GM12873 (cell line): Measurements from ENCODE around the gene KRTAP5-11.
"Not testable (repeated sequence)": the region's sequence is repeated elsewhere in the genome, so short reads cannot be mapped to it uniquely, and the experiment has no call there.

Experiments used
- TF ChIP-seq, protein P1 (sequence below): IDR thresholded peaks from 2 replicates; pipeline ENCODE4 v1.5.1; 2012; ENCODE audit warnings: low read depth, mild to moderate bottlenecking, moderate library complexity, low read length, control low read depth; ENCODE audit not compliant: insufficient read depth; ENCODE audit errors: missing control alignments

Gene KRTAP5-11

DNA sequence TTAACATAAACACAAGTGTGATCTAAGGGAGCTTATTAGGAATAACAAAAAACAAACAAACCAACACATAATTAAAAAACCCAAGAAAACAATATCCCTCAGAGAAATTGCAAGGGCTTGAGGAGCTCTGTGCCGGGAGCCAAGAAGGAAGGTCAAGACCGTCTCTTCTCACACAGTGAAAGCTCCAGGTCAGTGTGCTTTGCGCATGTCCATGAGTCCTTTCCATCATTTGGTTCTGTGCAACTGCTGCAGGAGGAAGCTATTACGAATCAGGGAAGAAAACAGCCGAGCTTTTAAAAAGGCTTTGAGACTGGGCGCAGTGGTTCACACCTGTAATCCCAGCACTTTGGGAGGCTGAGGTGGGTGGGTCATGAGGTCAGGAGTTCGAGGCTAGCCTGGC, 40.3 kb downstream of the KRTAP5-11 start:
- TF ChIP-seq, protein P1, sequence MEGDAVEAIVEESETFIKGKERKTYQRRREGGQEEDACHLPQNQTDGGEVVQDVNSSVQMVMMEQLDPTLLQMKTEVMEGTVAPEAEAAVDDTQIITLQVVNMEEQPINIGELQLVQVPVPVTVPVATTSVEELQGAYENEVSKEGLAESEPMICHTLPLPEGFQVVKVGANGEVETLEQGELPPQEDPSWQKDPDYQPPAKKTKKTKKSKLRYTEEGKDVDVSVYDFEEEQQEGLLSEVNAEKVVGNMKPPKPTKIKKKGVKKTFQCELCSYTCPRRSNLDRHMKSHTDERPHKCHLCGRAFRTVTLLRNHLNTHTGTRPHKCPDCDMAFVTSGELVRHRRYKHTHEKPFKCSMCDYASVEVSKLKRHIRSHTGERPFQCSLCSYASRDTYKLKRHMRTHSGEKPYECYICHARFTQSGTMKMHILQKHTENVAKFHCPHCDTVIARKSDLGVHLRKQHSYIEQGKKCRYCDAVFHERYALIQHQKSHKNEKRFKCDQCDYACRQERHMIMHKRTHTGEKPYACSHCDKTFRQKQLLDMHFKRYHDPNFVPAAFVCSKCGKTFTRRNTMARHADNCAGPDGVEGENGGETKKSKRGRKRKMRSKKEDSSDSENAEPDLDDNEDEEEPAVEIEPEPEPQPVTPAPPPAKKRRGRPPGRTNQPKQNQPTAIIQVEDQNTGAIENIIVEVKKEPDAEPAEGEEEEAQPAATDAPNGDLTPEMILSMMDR, result no peak

GRCh38 chr11:71539017-71539416, 43.7 kb downstream of the KRTAP5-11 start:
- TF ChIP-seq, protein P1, result no peak

DNA sequence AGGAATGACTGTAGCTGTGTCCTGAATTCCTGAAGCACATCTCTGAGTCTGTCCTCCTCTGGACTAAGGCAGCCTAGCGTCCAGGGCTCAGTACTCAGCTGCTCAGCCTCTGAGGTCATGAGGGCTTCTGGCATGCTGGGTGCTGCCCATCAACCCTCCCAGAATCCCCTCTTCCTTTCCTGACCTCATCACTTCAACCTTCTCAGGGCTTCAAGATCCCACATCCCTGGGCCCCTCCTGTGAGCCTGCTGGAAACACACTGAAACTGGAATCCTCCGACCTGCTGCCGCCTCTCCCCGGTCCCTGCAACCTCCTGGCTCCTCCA, 44.0 kb downstream of the KRTAP5-11 start:
- TF ChIP-seq, protein P1, result no peak

GRCh38 chr11:71537977-71538665, 44.6 kb downstream of the KRTAP5-11 start, which contains the start of gene KRTAP5-8:
Gene KRTAP5-8 (plus strand): TSS chr11:71538025. CDS start chr11:71538056, 31 bp downstream.
- TF ChIP-seq, protein P1, result not testable (repeated sequence)

- TF ChIP-seq, protein P1, result no peak
Observed at GRCh38 chr11:71537537-71537936, 45.1 kb downstream of the KRTAP5-11 start.

DNA sequence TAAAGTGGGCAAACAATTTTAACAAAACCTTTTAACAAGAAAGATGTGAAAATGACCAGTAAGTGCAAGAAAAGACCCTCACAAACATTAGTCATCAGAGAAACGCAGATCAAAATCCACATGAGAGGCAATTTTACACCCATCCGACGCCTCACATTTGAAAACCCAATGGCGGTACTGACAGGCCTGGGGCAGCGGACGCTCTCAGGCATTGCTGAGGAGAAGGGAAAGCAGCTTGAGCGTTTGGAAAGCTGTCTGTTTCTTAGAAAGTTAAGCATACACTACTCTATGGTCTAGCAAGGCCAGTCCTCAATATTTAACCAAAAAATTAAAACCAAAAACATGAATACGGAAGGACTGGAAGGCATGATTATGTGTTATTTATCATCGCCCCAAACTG, 46.9 kb downstream of the KRTAP5-11 start:
- TF ChIP-seq, protein P1, result no peak

DNA sequence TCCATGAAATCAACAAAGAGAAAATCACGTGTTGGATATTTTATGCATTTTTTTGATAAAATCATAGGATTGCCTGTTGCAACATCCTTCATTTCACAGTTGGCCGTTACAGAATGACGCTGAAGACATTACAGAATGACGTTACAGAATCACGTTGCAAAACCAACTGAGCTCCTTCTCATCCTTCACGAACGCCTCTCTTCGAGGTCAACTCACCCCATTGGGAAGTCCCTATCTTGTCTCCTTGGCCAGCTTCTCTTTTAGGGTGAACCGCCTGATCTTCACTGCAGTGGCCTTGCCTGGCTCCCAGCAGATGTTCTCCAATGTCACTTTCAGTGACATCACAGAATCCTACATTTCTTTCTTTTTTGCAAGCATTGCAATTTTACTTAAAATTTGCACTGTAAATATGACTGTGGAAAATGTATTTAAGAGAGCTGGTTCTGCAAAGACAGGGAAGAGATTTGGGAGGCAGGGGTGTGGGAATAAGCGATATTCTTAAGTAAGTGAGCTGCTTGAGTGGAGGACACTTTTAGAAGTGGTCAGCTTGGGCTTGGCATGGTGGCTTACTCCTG, 50.6 kb downstream of the KRTAP5-11 start:
- TF ChIP-seq, protein P1, result no peak
